OCI-LY3 (cell line): Measurements from ENCODE around the gene SIAE.

ENCODE experiments used
- CTCF ChIP-seq: fragments of 200-600, 300-600 bp; sonication (generic); IDR thresholded peaks from 2 replicates; pipeline ENCODE4 v1.5.1; 2014; ENCODE audit warnings: antibody characterized with exemption, low read length, low read depth
- EZH2phosphoT487 ChIP-seq: fragments of 200-600 bp; shearing (Covaris generic); IDR thresholded peaks from 2 replicates; pipeline ENCODE4 v1.6.1; 2018; ENCODE audit warnings: antibody characterized with exemption, mixed run types, low read depth

- TF ChIP-seq CTCF (no peak), EZH2phosphoT487 (no peak)
Measured at GRCh38 chr11:124676386-124676785, 2.8 kb upstream of the SIAE start.
